Osteoblast (primary cell): Measurements from ENCODE around the gene DOCK1. TPM values are rescaled to one million over a fixed set of nuclear protein-coding genes. Genes with fewer than 3 reads are reported as not detected.
"Not testable (repeated sequence)": the region's sequence is repeated elsewhere in the genome, so short reads cannot be mapped to it uniquely, and the experiment has no call there.

Source experiments
- DNase-seq: peaks from one replicate; pipeline ENCODE4 v3.0.0; 2011; ENCODE audit warnings: low spot score, mixed read lengths; ENCODE audit not compliant: insufficient read length; ENCODE audit errors: missing footprints
- H2AFZ ChIP-seq: 2 replicates; pipeline ENCODE4 v1.6.0; 2011; ENCODE audit warnings: mild to moderate bottlenecking, low read length
- H3K27ac ChIP-seq: 2 replicates; pipeline ENCODE4 v1.5.1; 2011; ENCODE audit warnings: mild to moderate bottlenecking, low read depth, low read length, moderate library complexity
- H3K27me3 ChIP-seq: 2 replicates; pipeline ENCODE4 v1.6.0; 2012; ENCODE audit warnings: mild to moderate bottlenecking, control low read depth, inconsistent platforms, low read length, moderate library complexity; ENCODE audit not compliant: insufficient read depth
- H3K36me3 ChIP-seq: 2 replicates; pipeline ENCODE4 v1.5.1; 2011; ENCODE audit warnings: mild to moderate bottlenecking, low read length, control low read depth, moderate library complexity; ENCODE audit not compliant: insufficient read depth
- H3K4me1 ChIP-seq: 2 replicates; pipeline ENCODE4 v1.5.1; 2011; ENCODE audit warnings: mild to moderate bottlenecking, low read length, control low read depth, moderate library complexity; ENCODE audit not compliant: insufficient read depth
- H3K4me2 ChIP-seq: 2 replicates; pipeline ENCODE4 v1.6.0; 2011; ENCODE audit warnings: mild to moderate bottlenecking, low read length; ENCODE audit not compliant: insufficient read depth
- H3K4me3 ChIP-seq: fragments of 200-600 bp; sonication (generic); 3 replicates; pipeline ENCODE4 v1.5.1; 2012; ENCODE audit warnings: mild to moderate bottlenecking, low read length, inconsistent platforms; ENCODE audit not compliant: insufficient read depth
- H3K79me2 ChIP-seq: 2 replicates; pipeline ENCODE4 v1.6.0; 2012; ENCODE audit warnings: mild to moderate bottlenecking, low read length, control low read depth, inconsistent platforms; ENCODE audit not compliant: insufficient read depth
- H3K9me3 ChIP-seq: 2 replicates; pipeline ENCODE4 v1.5.1; 2011; ENCODE audit warnings: low read depth, low read length, control low read depth
- H4K20me1 ChIP-seq: 2 replicates; pipeline ENCODE4 v1.6.0; 2012; ENCODE audit warnings: mild to moderate bottlenecking, low read length, control low read depth; ENCODE audit not compliant: insufficient read depth
- CTCF ChIP-seq: IDR thresholded peaks from 2 replicates; pipeline ENCODE4 v1.5.1; 2011; ENCODE audit warnings: mild to moderate bottlenecking, low read depth, low read length, moderate library complexity; ENCODE audit errors: extremely low read depth
- total RNA-seq: library from RNA; depleted of rRNA; stranded (reverse); fragments of >200 nt; gene quantifications from 2 replicates; pipeline ENCODE4 v1.2.3, GENCODE V29; 2012

The DOCK1 gene
- total RNA-seq, 1 donor: 80.3 TPM

GRCh38 chr10:126893841-126894240 is 11.4 kb upstream of the DOCK1 start:
- no peak overlapping the region for H2AFZ ChIP-seq
- H3K4me3 ChIP-seq: no peak overlapping the region
- no peak for DNase-seq
- no peaks in the 10 kb centered on the region for H3K4me1 ChIP-seq
- H4K20me1 ChIP-seq: no peaks in the 10 kb centered on the region
- no peaks in the 10 kb centered on the region for H3K36me3 ChIP-seq
- no peak overlapping the region for H3K27ac ChIP-seq
- H3K79me2 ChIP-seq: no peaks in the 10 kb centered on the region
- no peaks in the 10 kb centered on the region for H3K9me3 ChIP-seq
- H3K4me2 ChIP-seq: no peak overlapping the region
- peaks cover 15% of the 10 kb centered on the region for H3K27me3 ChIP-seq
- no peak for TF ChIP-seq CTCF

DNA sequence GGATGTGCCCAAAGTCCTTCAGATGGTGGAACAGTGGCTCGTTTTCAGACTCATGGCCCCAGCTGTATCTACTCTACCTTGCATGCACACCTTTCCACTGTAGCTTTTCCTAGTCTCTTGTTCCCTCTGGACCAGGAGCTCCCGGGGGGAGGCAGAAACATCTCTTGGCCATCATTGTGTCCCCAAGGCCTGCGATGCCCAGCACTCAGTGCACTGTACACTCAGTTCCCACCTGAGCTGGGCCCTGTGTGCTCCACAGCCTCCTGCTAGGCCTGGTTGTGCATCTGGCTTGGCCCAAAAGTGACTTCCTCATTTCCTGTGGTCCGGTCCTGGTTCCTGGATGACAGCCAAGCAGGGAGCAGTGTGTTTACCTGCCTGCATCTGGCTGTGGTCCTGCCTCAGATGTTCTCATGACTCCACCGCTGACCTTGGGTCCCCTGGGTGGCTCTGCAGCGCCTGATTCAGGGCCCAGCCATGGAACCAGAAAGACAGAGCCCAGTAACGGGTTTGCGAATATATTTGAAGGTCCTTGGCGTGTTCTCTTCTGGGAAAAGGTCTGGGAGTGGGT is 9.9 kb upstream of the DOCK1 start:
- Histone ChIP-seq H3K27ac (no peak overlapping the region), H3K9me3 (no peaks in the 10 kb centered on the region), H4K20me1 (no peaks in the 10 kb centered on the region), H3K36me3 (no peaks in the 10 kb centered on the region), H3K27me3 (peaks cover 11% of the 10 kb centered on the region), H2AFZ (no peak overlapping the region), H3K4me3 (no peak overlapping the region), H3K79me2 (no peaks in the 10 kb centered on the region), H3K4me1 (no peaks in the 10 kb centered on the region), H3K4me2 (no peak overlapping the region)
- no peak for TF ChIP-seq CTCF
- peak; percentile 73 for DNase-seq

- TF ChIP-seq CTCF: no peak
- H3K27ac ChIP-seq: no peak overlapping the region
- no peaks in the 10 kb centered on the region for H3K9me3 ChIP-seq
- peaks cover 10% of the 10 kb centered on the region for H3K4me1 ChIP-seq
- H3K79me2 ChIP-seq: no peaks in the 10 kb centered on the region
- DNase-seq: no peak
- H2AFZ ChIP-seq: no peak overlapping the region
- H3K36me3 ChIP-seq: no peaks in the 10 kb centered on the region
- no peak overlapping the region for H3K4me3 ChIP-seq
- H3K4me2 ChIP-seq: no peak overlapping the region
- H3K27me3 ChIP-seq: no peaks in the 10 kb centered on the region
- H4K20me1 ChIP-seq: no peaks in the 10 kb centered on the region
These were observed 6.8 kb upstream of the DOCK1 start for GRCh38 chr10:126898460-126898859.

DNA sequence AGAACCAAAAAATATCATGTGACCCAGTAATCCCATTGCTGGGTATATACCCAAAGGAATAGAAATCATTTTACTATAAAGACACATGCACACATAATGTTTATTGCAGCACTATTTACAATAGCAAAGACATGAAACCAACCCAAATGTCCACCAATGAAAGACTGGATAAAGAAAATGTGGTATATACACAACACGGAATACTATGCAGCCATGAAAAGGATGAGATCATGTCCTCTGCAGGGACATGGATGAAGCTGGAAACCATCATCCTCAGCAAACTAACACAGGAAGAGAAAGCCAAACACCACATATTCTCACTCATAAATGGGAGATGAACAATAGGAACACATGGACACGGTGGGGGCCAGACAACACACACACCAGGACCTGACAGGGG is 5.7 kb upstream of the DOCK1 start:
- not testable (repeated sequence) for H2AFZ ChIP-seq, H3K79me2 ChIP-seq, H3K36me3 ChIP-seq, H3K27me3 ChIP-seq, H3K27ac ChIP-seq, DNase-seq, H3K4me3 ChIP-seq, H4K20me1 ChIP-seq, H3K4me2 ChIP-seq, H3K9me3 ChIP-seq
- H3K4me1 ChIP-seq: peaks cover 12% of the 10 kb centered on the region
